GM12872 (cell line): ENCODE measurements around the gene CCL21.

Source experiments
- TF ChIP-seq, protein P1 (sequence below): IDR thresholded peaks from 3 replicates; pipeline ENCODE4 v1.5.1; 2011; ENCODE audit warnings: low read depth, mild to moderate bottlenecking, low read length, moderate library complexity; ENCODE audit not compliant: insufficient read depth

Gene CCL21

DNA sequence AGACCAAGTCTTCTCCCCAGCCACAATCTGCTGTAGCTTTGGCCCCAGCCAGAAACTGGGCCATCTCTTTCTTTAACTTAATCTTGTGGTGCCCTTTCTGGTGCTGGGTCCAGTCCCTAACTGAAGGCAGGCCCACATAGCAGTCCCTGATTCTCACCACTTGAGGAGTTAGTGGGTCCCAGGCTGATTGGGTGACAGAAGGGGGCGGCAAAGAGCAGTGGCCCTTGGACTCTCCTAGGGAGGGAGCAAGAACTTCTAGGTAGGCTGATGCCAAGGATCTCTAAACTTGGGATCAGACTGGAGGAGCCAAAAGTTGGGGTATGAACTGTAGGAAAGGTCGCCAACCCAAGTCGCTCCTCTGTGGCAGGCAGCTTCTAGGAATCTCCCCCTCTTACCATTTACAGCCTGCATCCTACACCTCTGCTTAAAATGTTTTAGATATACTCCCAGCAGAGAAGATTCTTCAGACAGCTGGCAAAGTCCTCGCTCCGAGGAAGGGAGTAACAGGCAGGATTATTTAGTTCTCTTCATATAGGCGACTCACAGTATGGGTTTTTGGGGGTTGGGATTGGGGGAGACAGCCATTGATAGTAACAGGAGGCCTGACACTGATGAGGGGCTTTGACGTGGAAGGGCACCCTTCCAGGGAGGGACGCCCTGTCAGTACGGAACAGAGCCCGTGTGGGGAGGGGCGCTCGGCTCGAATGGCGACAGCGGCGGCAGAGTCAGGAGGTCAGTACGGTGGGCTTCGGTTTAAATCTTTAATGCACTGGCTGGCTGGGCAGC lies 45.5 kb downstream of the CCL21 start:
- TF ChIP-seq, protein P1, sequence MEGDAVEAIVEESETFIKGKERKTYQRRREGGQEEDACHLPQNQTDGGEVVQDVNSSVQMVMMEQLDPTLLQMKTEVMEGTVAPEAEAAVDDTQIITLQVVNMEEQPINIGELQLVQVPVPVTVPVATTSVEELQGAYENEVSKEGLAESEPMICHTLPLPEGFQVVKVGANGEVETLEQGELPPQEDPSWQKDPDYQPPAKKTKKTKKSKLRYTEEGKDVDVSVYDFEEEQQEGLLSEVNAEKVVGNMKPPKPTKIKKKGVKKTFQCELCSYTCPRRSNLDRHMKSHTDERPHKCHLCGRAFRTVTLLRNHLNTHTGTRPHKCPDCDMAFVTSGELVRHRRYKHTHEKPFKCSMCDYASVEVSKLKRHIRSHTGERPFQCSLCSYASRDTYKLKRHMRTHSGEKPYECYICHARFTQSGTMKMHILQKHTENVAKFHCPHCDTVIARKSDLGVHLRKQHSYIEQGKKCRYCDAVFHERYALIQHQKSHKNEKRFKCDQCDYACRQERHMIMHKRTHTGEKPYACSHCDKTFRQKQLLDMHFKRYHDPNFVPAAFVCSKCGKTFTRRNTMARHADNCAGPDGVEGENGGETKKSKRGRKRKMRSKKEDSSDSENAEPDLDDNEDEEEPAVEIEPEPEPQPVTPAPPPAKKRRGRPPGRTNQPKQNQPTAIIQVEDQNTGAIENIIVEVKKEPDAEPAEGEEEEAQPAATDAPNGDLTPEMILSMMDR, result peak; percentile 95

DNA sequence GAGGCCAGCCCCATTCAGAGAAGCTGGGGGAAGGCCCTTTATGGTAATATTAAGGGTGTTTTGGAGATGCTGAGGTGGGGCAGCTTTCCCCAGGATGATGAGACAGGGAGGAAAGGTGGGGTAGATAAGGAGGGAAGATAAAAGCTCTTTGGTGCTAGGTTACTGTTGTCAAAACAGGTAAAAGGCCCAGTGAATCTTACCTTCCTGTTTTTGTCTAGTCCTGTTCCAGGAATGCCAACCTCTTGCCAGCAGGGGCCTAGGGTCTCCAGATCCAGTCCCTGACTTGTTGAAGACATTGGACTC lies 46.7 kb downstream of the CCL21 start:
- TF ChIP-seq, protein P1, result 0 out of 3 replicates have a peak, but pooled peaks have one; percentile 2

DNA sequence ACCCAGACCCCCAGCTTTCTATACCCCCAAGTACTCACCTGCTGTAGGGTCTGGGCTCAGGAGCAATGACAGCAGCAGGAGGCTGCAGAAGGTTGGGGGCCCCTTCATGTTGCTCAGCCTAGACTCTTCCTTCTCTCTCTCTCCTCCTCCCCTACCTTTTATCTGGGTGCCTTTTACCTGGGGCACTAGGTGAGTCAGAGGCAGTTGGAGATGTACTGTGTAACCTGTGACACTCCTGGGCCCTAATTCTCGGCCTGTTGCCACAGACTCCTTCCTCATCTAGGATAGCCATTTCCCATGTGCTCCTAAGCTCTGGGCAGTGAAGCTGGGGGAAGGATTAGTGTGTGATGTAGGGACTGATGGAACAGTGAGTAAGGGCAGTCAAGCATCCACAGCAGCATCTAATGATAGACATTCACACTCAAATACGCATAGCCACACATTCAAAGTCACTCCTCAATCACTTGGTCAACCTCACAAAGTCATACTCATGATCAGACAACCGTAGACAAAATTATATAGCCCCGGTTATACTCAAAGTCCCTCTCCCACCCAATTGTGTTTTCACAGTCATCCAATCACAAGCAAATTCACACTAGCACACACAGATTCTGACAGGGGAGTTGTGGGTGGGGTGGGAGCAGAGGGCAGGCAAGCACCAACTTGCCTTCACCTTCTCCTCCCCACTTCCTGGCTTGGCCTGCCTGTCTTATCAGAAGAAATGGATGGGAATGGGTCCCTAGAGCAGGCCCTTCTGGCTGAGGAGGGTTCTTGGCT lies 47.2 kb downstream of the CCL21 start, which contains the start of gene CCL27:
Gene CCL27, minus strand, starts transcription at position 132 of the 777 bp plus-strand sequence. Its CDS starts 24 bp downstream, at position 108.
- TF ChIP-seq, protein P1, result no peak

DNA sequence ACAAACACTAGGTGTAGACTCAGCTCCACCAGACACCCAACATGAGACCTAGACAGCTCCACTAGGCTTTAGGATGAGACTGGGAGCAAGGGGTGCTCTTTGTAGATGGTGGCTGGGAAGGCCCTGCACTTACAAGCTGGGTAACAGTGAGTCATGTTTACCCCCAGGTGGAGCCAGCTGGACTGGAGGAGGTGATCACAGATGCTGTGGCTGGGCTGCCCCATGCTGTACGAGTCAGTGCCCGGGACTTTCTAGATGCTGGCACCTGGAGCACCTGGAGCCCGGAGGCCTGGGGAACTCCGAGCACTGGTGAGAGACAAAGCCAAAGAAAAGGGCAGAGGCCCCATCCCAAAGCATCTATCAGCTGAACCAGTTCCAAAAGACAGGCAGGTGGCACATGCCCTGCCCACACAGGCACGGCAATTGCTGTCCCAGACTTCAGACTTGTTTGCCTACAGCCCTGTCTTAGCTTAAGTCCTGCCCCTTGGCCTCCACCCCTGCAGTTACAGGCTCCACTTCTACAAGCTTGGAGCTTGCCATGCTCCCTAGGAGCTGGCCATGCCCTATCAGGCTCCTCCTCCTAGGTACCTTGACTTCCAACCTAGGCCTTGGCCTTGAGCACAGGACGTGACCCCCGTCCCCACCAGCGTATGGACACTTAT lies 50.2 kb downstream of the CCL21 start:
- TF ChIP-seq, protein P1, result no peak
